Measurements from ENCODE around the gene DOP1B.
"Not testable (repeated sequence)": the region's sequence is repeated elsewhere in the genome, so short reads cannot be mapped to it uniquely, and the experiment has no call there.

Gene DOP1B

DNA sequence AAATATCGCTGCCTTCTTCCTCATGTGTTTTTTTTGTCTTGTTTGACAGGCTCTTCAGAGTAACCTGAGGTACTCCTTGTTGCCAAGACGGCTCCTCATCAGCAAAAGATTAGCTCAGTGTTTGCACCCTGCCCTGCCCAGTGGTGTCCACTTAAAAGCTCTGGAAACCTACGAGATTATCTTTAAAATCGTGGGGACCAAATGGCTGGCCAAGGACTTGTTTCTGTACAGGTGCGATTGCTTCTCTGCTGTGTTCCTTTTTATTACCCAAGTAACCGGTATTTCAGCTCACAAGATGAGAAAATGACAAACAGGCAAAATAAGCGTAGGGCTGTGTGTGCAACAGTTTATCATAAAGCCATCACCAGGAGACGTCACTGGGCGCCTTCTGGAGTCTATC is 42.4 kb downstream of the DOP1B start:
- H3K27ac ChIP-seq, result peak overlapping the region; percentile 55
- no peak for TF ChIP-seq ZFX (IDR thresholded peaks at IDR 0.05)

DNA sequence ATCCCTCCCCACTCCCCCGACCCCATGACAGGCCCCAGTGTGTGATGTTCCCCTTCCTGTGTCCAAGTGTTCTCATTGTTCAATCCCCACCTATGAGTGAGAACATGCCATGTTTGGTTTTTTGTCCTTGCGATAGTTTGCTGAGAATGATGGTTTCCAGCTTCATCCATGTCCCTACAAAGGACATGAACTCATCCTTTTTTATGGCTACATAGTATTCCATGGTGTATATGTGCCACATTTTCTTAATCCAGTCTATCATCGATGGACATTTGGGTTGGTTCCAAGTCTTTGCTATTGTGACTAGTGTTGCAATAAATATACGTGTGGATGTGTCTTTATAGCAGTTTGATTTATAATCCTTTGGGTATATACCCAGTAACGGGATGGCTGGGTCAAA is 43.0 kb downstream of the DOP1B start:
- H3K27ac ChIP-seq, result not testable (repeated sequence)

DNA sequence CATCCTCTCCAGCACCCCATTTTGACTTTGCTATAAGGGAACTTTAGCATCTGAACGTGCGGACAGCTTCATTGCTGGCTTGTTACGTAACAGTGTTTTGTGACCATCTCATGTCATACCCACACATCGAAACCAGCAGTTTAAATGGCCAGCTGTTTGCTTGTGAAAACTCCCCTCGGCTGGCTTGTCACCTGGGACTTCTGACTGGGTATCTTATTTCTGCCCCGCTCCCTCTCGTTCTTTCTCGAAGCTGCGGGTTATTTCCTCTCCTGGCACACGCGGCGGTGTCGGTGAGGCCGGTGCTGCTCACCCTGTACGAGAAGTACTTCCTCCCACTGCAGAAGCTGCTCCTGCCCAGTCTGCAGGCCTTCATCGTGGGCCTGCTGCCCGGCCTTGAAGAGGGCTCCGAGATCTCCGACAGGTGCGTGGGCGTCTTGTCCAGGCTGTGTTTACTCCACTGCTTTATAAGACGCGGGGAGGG is 43.5 kb downstream of the DOP1B start:
- 0 out of 2 replicates have a peak overlapping the region, but pooled peaks have one; percentile 3 for H3K27ac ChIP-seq
- TF ChIP-seq ZFX (IDR thresholded peaks at IDR 0.05), result no peak
- TF ChIP-seq, protein P1, sequence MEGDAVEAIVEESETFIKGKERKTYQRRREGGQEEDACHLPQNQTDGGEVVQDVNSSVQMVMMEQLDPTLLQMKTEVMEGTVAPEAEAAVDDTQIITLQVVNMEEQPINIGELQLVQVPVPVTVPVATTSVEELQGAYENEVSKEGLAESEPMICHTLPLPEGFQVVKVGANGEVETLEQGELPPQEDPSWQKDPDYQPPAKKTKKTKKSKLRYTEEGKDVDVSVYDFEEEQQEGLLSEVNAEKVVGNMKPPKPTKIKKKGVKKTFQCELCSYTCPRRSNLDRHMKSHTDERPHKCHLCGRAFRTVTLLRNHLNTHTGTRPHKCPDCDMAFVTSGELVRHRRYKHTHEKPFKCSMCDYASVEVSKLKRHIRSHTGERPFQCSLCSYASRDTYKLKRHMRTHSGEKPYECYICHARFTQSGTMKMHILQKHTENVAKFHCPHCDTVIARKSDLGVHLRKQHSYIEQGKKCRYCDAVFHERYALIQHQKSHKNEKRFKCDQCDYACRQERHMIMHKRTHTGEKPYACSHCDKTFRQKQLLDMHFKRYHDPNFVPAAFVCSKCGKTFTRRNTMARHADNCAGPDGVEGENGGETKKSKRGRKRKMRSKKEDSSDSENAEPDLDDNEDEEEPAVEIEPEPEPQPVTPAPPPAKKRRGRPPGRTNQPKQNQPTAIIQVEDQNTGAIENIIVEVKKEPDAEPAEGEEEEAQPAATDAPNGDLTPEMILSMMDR (conservative IDR thresholded peaks at IDR 0.05), result no peak

DNA sequence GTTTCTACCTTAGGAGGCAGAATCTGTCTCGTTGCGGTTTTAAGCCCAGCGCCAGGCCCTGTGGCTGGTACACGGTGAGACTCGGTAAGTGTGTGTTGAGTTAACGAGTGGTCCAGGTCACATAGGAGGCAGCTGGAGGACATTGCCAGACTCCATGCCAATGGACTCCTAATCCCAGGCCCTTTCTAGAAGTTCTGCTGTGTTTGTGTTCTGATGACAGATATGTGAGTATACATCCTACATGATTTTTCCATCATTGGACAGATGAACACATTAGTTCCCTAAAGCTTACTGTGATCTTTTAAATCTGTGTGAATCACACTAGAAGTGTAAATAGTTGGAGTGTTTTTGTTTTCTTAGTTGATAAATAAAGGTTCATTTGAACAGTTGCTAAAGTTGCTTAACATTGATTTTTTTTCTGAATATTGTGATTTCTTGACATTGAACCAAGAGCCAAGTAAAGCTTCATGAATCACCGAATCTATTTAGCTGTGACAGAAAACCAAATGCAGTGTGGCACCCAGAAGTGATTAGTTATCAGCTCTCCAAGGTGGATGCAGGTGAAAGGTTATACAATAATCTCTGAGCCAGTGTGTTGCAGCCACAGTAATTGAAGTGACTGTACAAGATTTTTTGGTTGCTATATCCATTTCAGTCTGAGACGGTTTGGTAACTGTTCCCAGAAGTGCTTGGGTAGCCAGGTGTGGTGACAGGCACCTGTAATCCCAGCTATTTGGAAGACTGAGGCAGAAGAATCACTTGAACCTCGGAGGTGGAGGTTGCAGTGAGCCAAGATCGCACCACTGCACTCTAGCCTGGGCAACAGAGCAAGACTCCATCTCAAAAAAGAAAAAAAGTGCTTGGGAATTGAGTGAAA is 46.3 kb downstream of the DOP1B start:
- TF ChIP-seq, protein P1 (conservative IDR thresholded peaks at IDR 0.05), result no peak
- TF ChIP-seq ZFX (IDR thresholded peaks at IDR 0.05), result no peak
- H3K27ac ChIP-seq, result peak overlapping the region; percentile 58

DNA sequence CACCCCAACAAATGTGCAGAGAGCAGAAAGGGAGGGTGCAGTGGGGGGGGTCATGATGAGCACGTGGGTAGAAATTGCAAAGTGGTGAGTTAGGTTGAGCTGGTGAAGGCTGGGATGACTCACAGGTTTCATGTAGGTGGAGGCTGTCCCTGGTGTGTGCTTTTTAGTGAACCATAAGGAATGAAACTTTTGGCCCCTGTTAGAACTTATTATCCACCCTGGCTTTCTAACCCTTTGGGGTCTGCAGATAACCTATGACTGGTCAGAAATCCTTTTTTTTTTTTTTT is 46.9 kb downstream of the DOP1B start:
- 0 out of 2 replicates have a peak overlapping the region, but pooled peaks have one; percentile 19 for H3K27ac ChIP-seq
- no peak for TF ChIP-seq ZFX (IDR thresholded peaks at IDR 0.05)
- TF ChIP-seq, protein P1 (conservative IDR thresholded peaks at IDR 0.05), result no peak

DNA sequence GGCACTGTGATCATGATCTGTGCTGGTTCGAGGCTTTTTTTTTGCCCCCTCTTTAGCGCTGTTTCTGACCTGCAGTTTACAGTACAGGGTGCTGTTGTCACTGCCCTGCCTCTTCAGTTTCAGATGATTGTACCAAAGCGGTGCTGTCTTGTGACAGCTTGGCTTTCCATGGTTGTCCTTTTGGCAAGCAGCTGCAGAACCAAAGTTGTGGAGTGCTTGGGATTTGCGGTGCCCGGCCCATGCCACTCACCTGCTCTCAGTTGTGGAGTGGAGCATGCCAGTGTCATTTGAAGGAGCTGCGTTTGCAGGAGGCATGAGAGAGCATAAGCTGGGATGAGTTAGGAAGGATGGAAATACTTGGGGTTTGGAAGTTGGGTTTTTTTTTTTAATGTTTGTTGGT is 48.4 kb downstream of the DOP1B start:
- no peak overlapping the region for H3K27ac ChIP-seq
- TF ChIP-seq ZFX (IDR thresholded peaks at IDR 0.05), result no peak
- TF ChIP-seq, protein P1 (conservative IDR thresholded peaks at IDR 0.05), result no peak

DNA sequence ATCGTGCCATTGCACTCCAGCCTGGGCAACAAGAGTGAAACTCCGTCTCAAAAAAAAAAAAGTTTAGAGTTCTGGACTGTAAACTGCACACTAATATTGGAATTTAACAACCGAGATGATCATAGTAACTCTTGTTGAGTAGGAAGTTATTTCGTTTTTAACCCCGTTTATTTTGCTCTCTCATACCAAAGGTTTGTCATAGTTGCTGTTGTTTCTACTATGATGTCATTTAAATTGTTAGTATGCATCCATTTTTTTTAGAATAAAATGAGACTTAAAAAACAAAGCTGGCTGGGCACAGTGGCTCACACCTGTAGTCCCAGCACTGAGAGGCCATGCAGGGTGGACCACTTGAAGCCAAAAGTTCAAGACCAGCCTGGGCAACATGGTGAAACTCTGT is 49.3 kb downstream of the DOP1B start:
- no peak overlapping the region for H3K27ac ChIP-seq
- TF ChIP-seq ZFX (IDR thresholded peaks at IDR 0.05), result no peak
- TF ChIP-seq, protein P1 (conservative IDR thresholded peaks at IDR 0.05), result no peak

All from C4-2B (cell line).